CD4-positive, alpha-beta T cell (primary cell): ENCODE data around the gene PFDN1. TPM values are rescaled to one million over a fixed set of nuclear protein-coding genes. Genes with fewer than 3 reads are reported as not detected.
A peak's percentile ranks its signal among the peaks of the same experiment; 100 is the strongest.

Experiments
- ATAC-seq: fragments of 200-7000 bp; cut with Tn5 transposase; one replicate; pipeline ENCODE4 v1.10.0; 2022; ENCODE audit warnings: mild to moderate bottlenecking; ENCODE audit not compliant: poor library complexity
- CTCF ChIA-PET: fragments of 350-600 bp; sonication (Branson Sonifier 250); formaldehyde crosslinking; loops from one replicate; lab custom pipeline; 2021; ENCODE audit warnings: antibody characterized with exemption, inconsistent platforms; lab: Charles Lee
- POLR2A ChIA-PET: fragments of 350-600 bp; sonication (Branson Sonifier 250); formaldehyde crosslinking; loops from one replicate; lab custom pipeline; 2021; ENCODE audit warnings: antibody characterized with exemption, inconsistent platforms; lab: Charles Lee
- DNase-seq, 14 experiments: peaks; one replicate each; pipeline ENCODE4 v3.0.0-alpha.2; 2013 to 2020; ENCODE audit warnings: mixed read lengths in 2 of 14
- H3K27ac ChIP-seq, 2 donors: one replicate each; pipeline versions ENCODE4 v1.5.1 to v1.7.0; 2013; ENCODE audit warnings: low read length in 2 of 2, low read depth in 1 of 2, mild to moderate bottlenecking in 1 of 2
- H3K27me3 ChIP-seq, 2 experiments: 1 replicate in 1 of 2; 2 replicates in 1 of 2; pipeline versions ENCODE4 v1.6.1 to v1.7.0; 2013; ENCODE audit warnings: low read length in 2 of 2, control low read depth in 1 of 2, mild to moderate bottlenecking in 1 of 2, moderate library complexity in 1 of 2; ENCODE audit not compliant: insufficient read depth in 2 of 2, control insufficient read depth in 1 of 2
- H3K36me3 ChIP-seq: one replicate; pipeline ENCODE4 v1.6.1; 2013; ENCODE audit warnings: low read length, control low read depth; ENCODE audit not compliant: insufficient read depth
- H3K4me1 ChIP-seq: one replicate; pipeline ENCODE4 v1.6.1; 2013; ENCODE audit warnings: low read length, control low read depth; ENCODE audit not compliant: insufficient read depth
- H3K4me3 ChIP-seq: one replicate; pipeline ENCODE4 v1.5.1; 2013; ENCODE audit warnings: mild to moderate bottlenecking, low read length, moderate library complexity
- H3K9me3 ChIP-seq, 2 experiments: 1 replicate in 1 of 2; 2 replicates in 1 of 2; pipeline versions ENCODE4 v1.6.1 to v1.7.0; 2013; ENCODE audit warnings: low read length in 2 of 2, mild to moderate bottlenecking in 2 of 2, control low read depth in 1 of 2, moderate library complexity in 1 of 2; ENCODE audit not compliant: control insufficient read depth in 1 of 2, insufficient read depth in 1 of 2
- H3K27ac Mint-ChIP-seq: one replicate; pipeline ENCODE4 v1.8.0; 2020; ENCODE audit warnings: mixed read lengths
- H3K27me3 Mint-ChIP-seq: one replicate; pipeline ENCODE4 v1.8.0; 2021; ENCODE audit warnings: mixed read lengths
- H3K36me3 Mint-ChIP-seq: one replicate; pipeline ENCODE4 v1.8.0; 2021; ENCODE audit warnings: low read depth, mixed read lengths
- H3K4me1 Mint-ChIP-seq: one replicate; pipeline ENCODE4 v1.8.0; 2021; ENCODE audit warnings: low read depth, mixed read lengths
- H3K4me3 Mint-ChIP-seq: one replicate; pipeline ENCODE4 v1.8.0; 2020; ENCODE audit warnings: mild to moderate bottlenecking, mixed read lengths
- H3K9me3 Mint-ChIP-seq: one replicate; pipeline ENCODE4 v1.8.0; 2020; ENCODE audit warnings: mixed read lengths
- CTCF ChIP-seq: fragments of 200-600 bp; IDR thresholded peaks from one replicate; pipeline ENCODE4 v1.8.0; 2022; ENCODE audit warnings: antibody characterized with exemption, mild to moderate bottlenecking
- intact Hi-C, 2 experiments: fragments of 100-400 bp; cut with DNase I in 1 of 2; cut with micrococcal nuclease in 1 of 2; formaldehyde crosslinking; loops; one replicate each; pipeline versions ENCODE4 v1.15.1 to v1.9.0; 2023 to 2025; cut with DNase I, micrococcal nuclease
- total RNA-seq, 174 experiments: library from RNA in 2 of 174; stranded (reverse) in 2 of 174; gene quantifications; one replicate each; pipeline ENCODE4 v1.2.3 and lab custom pipeline; 2021 to 2026

PFDN1 gene
- total RNA-seq, 2 experiments from 2014 or later: 21.3 to 22.0 TPM

- Histone ChIP-seq H3K27ac (no peak overlapping the region), H3K9me3 (no peaks in the 10 kb centered on the region), H3K4me3 (no peak overlapping the region), H3K27me3 (no peaks in the 10 kb centered on the region), H3K4me1 (no peaks in the 10 kb centered on the region), H3K36me3 (no peaks in the 10 kb centered on the region)
- intact Hi-C loops: no loop called here
- Mint-ChIP-seq H3K4me1 (no peaks in the 10 kb centered on the region), H3K27me3 (no peaks in the 10 kb centered on the region), H3K36me3 (no peaks in the 10 kb centered on the region), H3K27ac (no peak overlapping the region), H3K4me3 (no peak overlapping the region), H3K9me3 (no peaks in the 10 kb centered on the region)
- POLR2A ChIA-PET: no interaction called here
- no peak for TF ChIP-seq CTCF
- CTCF ChIA-PET: interaction anchor here (1.5 kb wide), 1 partner anchor 84 kb away, joined by 3 read pairs; no protein-coding TSS in a partner anchor
- ATAC-seq: no peak
- DNase-seq: no peak
Measured at GRCh38 chr5:140324041-140324600, 21.2 kb upstream of the PFDN1 start.

DNA sequence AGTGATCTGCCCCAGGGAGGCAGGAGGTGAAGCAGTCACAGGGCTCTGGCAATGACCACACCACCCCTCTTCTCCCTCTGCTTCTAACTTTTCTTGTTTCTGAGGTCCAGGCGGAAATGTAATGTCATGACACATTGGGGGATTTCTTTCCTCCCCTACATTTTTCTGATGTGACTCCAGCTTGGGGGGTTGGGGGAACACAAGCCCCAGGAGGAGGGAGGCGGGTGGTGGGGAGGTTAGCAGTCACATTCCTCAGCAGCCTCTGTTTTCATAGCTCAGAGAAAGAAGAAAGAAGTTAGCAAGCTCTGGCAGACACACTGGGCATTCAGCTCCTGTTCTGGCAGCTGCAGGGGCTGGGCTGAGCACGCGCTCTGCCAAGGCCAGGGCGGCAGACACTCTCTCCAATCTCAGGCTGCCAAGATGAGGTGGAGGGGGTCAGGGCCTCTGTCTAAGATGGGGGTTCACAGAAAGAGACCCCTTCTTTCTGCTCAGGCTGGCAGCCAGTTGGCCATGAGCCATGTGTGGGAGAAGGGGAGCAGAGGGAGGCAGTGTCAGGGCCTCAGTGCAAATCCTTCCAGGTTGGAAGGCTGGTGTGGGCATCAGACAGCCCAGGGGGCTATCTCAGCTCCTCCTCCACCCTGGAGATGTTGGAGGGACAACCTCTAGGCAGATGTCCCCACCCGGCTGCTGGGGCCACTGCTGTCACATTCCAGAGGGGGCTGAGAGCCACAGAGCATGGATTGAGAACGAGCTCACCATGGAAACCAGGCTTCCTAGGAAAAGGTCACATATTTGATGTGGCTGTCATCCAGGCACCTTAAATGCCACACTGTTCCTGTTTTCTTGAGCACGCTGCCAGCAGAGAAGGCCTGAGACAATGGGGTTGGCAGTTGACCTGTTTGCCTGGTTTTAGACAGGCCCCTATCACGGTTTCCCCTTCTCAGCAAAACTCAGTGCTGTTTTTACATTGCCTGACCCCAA, 20.1 kb upstream of the PFDN1 start:
- Histone ChIP-seq H3K4me3 (no peak overlapping the region), H3K9me3 (no peaks in the 10 kb centered on the region), H3K36me3 (no peaks in the 10 kb centered on the region), H3K27ac (no peak overlapping the region), H3K27me3 (no peaks in the 10 kb centered on the region), H3K4me1 (no peaks in the 10 kb centered on the region)
- H3K4me1 Mint-ChIP-seq: no peaks in the 10 kb centered on the region
- no peak for TF ChIP-seq CTCF
- H3K27ac Mint-ChIP-seq: no peak overlapping the region
- no peaks in the 10 kb centered on the region for H3K9me3 Mint-ChIP-seq
- intact Hi-C loops: no loop called here
- ATAC-seq: no peak
- H3K36me3 Mint-ChIP-seq: no peaks in the 10 kb centered on the region
- no peak overlapping the region for H3K4me3 Mint-ChIP-seq
- CTCF ChIA-PET: interaction anchor here (0.7 kb wide), 1 partner anchor 28 kb away, joined by 3 read pairs; no protein-coding TSS in a partner anchor
- POLR2A ChIA-PET: no interaction called here
- no peaks in the 10 kb centered on the region for H3K27me3 Mint-ChIP-seq
- DNase-seq: no peak

- intact Hi-C loops: no loop called here
- Mint-ChIP-seq H3K27ac (no peak overlapping the region), H3K27me3 (no peaks in the 10 kb centered on the region), H3K4me1 (no peaks in the 10 kb centered on the region), H3K9me3 (no peaks in the 10 kb centered on the region), H3K36me3 (no peaks in the 10 kb centered on the region), H3K4me3 (no peak overlapping the region)
- CTCF ChIA-PET: no interaction called here
- no peaks in the 10 kb centered on the region for H3K27me3 ChIP-seq
- POLR2A ChIA-PET: no interaction called here
- H3K4me3 ChIP-seq: no peak overlapping the region
- no peak for ATAC-seq
- TF ChIP-seq CTCF: no peak
- H3K36me3 ChIP-seq: no peaks in the 10 kb centered on the region
- DNase-seq: peak in 3 of 14 experiments; percentile 24 to 67 (median 60)
- H3K27ac ChIP-seq: no peak overlapping the region
- no peaks in the 10 kb centered on the region for H3K4me1 ChIP-seq
- no peaks in the 10 kb centered on the region for H3K9me3 ChIP-seq
Measured at GRCh38 chr5:140321796-140322195, 18.9 kb upstream of the PFDN1 start.
